T-helper 2 cell (primary cell): ENCODE data around the gene BARX2.

Experiments
- DNase-seq, 5 experiments: peaks; one replicate each; pipeline versions ENCODE4 v3.0.0 to v3.0.0-alpha.2; 2012 to 2022

The BARX2 gene

DNA sequence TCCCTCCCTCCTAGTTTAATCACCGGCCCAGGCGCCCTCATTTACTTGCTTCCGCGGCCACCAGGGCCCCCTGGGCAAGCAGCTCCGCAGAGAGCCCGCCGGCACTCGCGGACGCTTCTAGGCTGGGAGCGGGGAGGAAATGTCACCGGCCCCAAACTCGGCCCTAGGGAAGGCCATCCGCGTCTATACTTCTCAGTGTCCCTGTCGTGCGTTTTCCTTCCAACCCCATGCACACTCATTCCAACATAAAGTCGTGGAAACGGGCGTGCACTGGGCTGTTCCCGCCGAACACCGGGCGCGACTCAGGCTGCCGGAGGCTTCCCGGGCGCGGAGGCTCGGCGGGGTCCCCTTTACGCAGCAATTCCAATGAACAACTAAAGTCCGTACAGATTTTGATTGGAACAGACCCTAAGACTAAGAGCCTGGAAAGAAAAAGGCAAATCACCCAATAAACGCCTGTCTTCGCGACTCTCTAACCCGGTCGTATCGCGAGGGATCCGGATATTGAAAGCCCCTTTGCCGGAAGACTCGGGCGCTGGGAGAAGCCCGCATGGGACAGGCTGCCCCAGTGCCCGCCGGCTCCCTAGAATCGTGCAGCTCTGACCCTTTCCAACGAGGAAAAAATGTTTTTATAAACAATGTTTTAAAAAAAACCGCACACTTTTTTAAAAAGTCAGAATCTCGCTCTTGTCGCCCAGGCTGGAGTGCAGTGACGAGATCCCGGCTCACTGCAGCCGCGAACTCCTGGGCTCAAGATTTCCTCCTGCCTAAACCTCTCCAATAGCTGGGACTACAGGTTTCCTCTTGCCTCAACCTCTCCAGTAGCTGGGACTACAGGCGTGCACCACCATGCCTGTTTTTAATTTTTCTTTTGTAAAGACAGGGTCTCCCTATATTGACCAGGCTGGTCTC lies 1.3 kb upstream of the BARX2 start:
- DNase-seq = no peak

DNA sequence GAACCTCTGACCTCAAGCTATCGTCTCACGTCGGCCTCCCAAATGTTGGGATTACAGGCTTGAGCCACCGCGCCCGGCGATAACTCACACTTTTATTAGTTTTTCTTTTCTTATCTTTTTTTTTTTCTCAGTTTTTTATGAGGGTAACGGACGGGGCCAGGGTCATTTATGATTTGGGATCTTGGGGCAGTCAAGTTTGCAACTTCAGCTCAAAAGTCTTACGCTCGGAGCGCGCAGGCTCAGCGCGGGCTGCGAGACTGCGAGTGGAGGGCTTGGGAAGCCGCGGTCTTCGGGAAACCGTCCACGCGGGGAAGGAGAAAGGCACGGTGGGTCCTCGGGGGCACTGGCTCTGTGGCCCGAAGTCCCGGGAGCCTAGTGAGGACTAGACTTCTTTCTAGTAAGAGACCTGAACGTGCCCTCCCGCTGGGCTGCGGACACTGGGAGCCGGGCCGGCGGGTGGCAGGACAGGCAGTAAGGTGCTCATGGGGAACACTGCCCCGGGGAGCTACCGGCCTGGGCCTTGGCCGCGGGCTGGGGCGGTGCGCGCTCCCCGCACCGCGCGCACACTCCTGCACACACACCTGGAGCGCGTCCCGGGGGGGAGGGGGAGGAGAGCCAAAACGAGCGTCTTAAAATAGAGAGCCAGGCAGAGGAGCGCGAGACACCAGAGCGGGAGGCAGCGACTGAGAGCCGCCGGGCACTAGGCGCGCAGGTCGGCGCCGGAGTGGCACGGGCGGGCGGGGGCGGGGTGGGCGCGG lies 476 bp upstream of the BARX2 start:
- DNase-seq = peak in 1 of 5 experiments; percentile 29

DNA sequence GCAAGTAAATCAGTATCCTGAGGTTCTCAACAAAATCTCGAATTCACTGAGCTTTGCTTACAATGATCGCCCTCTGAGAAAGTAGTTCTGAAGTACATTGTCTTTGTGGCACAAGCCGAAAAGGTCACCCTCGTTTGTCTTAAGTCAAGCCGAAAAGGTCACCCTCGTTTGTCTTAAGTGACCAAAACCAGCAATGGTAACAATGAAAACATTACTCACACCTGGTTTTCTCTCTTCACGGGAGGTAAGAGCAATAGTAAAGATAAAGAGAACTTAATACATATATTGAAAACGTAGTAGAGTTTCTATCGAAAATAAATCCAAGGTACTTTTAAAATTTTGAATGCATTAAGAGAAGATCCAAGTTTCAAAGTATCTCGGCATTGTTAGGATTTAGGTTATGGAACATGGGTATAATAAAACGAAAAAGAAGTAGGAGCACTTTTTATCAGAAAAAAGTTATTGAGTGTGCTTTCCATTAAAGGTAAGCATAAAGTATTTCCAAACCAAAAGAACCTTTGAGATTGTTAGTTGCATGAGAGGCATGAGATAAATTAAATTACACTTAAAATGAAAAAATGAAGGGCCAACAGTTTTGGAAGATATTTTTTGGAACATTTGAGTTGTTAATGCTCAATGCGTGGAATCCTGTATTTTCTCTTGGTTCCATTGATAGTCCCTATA lies 1.2 kb downstream of the BARX2 start:
- no peak for DNase-seq

- no peak for DNase-seq
These were observed 2.1 kb downstream of the BARX2 start for GRCh38 chr11:129377739-129378138.

- DNase-seq = no peak
These were observed 4.8 kb downstream of the BARX2 start for GRCh38 chr11:129380413-129380812.

- no peak for DNase-seq
These were observed 6.9 kb downstream of the BARX2 start for GRCh38 chr11:129382583-129382982.

DNA sequence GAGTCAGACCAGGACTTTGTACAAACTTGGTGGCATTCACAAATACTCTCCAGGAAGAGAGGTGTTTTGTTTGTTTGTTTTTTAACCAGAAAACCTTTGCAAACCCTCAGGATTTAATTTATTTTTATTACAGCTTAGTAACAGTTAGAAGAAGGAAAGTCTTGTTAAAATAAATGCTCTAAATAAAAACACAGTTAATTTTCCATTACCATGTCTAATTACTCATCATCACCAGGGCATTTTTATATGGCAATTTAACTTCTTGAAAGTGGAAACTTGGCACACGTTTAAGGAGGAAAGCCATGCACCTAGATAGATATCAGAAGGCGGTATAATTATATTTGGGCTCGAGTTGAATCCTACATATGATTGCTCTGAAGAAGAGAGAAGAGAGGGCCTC lies 7.4 kb downstream of the BARX2 start:
- DNase-seq = no peak

DNA sequence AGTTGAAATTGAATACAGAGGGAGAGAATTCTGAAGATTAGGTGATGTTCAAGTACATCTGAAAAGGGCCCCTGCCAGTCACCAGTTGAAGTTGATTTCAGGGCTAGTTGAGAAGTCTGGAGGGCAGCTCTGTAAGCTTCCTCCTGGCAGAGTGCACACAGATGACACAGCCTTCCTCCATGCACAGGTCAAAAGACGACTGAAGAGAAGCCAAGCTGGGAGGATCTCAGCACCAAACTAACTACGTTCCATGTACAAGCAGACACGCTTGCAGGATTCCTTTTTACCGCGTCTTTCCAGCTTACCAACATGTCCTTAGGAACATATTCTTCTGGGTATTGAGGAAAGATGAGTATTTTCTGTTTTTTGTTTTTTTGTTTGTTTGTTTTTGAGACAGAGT lies 7.9 kb downstream of the BARX2 start:
- DNase-seq = no peak

DNA sequence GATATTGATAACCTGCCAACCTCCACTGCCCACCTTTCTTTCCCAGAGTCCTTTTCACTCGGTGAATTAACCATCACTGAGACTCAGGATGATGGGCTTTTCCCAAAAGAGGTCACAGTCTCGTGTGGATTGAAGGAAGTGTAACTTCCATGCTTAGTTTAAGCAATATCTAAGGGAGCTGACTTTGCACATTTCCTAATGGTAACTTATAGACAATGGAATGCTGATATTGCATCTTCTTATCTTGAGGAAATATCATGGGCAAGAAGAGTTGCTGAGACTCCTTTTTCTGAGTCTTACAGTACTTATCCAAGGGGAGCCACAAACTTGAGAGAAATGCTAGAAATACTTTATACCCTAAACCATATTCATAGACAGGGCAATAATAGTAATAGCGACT lies 8.8 kb downstream of the BARX2 start:
- no peak for DNase-seq

GRCh38 chr11:129385801-129386200 lies 10.2 kb downstream of the BARX2 start:
- no peak for DNase-seq

DNA sequence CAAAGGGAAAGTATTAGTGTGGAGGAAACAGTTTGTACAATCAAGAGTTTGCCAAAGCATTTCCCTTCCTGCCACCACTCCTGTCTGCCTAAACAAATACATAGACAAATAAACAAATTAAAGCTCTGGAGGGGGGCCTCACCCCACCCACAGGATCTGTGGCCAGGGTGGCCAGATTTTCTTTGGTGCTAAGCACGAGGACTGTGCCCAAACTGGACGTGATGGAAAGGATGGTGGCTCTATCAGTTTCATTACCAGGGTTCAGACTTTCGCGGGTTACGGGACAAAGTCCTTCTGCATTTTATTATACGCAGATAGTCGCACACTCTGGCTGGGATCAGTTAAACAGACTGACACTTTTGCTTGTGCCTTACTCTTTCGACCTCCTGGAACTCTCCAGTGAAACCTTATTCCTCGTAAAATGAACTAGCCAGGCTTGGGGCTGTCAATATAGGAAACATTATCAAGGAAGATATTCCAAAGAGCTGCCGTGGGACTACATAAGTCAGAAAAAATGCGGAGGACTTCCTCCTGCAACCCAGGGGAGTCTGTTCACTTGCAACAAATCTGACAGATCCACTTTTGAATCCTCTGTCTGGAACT lies 11.2 kb downstream of the BARX2 start:
- no peak for DNase-seq

- DNase-seq = no peak
These were observed 11.8 kb downstream of the BARX2 start for GRCh38 chr11:129387434-129387833.

- DNase-seq = no peak
These were observed 13.2 kb downstream of the BARX2 start for GRCh38 chr11:129388824-129389223.

- DNase-seq = no peak
These were observed 14.7 kb downstream of the BARX2 start for GRCh38 chr11:129390303-129390821.

GRCh38 chr11:129391360-129391759 lies 15.7 kb downstream of the BARX2 start:
- DNase-seq = no peak

DNA sequence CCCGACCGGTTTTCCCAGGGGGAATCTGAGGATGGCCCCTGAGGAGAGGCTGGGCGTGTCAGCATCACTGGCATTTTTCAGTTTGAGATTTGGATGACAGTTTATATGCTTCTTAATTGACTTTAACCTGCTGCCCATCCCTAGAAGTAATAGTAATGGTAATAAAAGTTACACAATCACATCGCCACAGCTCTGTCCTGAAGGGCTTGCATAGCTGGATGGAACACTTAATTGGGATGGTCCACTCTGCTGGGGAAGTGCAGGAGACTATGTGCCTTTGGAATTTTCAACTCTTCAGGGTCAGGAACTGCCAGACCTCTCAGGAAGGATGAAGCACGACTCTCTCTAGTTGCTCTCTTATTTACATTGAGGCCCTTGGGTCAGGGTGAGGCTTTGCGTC lies 16.2 kb downstream of the BARX2 start:
- DNase-seq = no peak

DNA sequence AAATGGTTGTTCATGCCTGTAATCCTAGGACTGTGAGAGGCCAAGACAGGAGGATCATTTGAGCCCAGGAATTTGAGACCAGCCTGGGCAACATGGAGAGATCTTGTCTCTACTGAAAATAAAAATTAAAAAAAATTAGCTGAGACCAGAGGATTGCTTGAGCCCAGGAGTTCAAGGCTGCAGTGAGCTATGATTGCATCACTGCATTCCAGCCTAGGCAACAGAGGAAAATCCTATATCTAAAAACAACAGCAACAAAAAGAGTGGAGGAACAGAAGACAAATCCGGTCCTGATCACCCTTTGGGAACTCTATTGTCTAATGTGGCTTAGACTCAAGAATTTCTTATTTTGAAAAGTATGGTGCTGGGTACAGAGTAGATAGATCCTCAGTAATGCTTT lies 17.3 kb downstream of the BARX2 start:
- DNase-seq = no peak

DNA sequence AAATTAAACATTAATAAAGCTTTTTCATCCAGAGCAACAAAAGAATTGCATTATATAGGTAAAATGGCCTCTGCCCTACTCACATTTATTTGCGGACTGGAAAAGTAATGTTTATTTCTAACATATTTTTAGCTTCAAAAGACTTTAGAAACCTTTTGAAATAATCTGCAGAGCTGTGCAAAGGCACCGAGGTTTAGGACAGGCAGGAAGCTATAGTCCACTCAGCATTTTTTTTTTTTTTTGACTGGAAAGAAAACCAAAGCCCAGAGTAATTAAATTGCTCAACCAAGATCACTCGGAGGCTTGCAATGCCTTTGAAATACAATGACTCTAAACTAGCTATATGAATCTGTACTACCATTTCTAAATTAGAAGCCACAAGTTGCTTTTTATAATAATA lies 19.1 kb downstream of the BARX2 start:
- no peak for DNase-seq

DNA sequence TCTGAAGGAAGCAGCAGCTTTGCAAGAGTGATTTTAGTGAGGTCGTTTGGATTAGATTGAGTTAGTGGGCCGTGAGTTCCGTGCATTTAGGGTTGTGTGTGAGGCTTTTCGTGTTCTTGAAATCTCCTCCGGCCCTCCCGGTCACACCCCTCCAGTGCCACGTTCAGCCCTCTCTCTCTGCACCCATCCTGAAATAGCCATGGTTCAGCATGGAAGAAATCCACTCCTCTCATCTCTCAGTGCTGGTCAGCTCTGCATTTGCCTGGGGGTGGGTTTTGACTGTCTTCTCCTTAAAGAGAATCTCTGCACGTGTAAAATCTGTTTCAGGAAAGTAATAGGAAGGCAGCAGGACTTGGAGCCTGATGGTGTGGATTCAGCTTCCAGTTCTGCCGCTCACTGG lies 19.8 kb downstream of the BARX2 start:
- DNase-seq = no peak

DNA sequence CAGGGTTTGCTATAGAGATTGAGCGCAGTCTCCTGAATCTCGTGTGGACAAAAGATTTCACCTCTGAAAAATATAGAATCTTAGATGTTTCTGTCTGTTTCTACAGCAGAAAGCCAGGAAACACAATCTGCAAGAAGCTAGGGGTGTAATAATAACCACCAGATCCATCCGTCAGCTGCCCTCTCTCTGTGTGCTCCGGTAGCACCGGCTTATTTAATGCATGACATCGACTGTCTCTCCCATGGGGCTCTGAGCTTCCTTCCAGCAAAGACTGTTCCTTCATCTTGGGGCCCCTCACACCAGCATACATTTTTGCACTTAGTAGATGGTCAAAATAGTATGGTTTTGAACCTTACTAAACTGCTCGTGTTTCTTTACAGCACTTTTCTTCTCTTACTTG lies 20.2 kb downstream of the BARX2 start:
- no peak for DNase-seq

GRCh38 chr11:129396454-129396853 lies 20.8 kb downstream of the BARX2 start:
- DNase-seq = no peak
